NCI-H345 treated with DMSO at 0.1 percent for 48 hours (cell line): ENCODE measurements around the gene TUG1.

Experiments used
- DNase-seq: peaks from one replicate; lab custom pipeline; 2025; ENCODE audit not compliant: unreplicated experiment; lab: John Stamatoyannopoulos, UW

Gene TUG1

GRCh38 chr22:30996462-30996861, 27.4 kb downstream of the TUG1 start:
- no peak for DNase-seq

DNA sequence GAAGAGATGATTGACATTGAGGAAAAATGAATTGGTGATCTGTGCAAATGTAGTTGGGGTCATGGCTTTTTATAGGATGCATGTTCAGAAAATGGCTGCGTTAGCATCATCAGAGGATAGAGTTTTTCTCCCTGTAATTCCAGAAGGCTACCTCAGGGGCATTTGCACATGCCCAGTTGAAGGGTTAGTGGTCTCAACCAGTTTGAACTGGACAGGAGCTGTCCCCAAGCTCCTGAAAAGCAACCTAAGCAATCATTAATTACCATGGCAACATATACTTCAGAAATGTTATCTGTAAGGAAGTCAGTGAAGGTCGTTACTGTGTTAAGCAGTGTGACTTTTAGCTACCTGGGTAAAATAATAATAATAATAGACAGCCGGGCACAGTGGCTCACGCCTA, 29.3 kb downstream of the TUG1 start:
- no peak for DNase-seq

DNA sequence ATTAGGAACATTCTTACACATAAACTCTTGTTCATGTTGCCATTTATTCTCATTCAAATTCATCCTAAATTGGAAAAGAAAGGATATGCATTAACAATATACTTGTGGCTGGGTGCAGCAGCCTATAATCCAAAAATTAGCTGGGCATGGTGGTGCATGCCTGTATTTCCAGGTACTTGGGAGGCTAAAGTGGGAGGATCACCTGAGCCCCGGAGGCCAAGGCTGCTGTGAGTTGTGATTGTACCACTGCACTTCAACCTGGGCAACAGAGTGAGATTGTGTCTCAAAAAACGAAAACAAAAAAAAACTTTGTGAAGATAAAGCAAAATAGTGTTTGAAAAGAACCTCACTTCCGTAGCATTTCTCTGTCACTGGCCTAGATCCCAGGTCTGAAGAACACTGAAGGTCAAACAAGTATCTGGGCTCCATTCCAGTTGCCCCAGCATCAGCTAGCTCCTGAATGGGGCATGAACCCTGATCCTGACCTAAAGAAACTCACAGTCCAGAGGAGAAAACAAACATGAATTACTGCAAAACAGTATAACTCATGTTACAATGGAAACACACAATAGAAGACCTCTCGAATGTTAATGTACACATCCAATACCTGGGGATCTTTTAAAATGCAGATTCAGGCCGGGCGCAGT, 32.2 kb downstream of the TUG1 start:
- DNase-seq, result no peak

DNA sequence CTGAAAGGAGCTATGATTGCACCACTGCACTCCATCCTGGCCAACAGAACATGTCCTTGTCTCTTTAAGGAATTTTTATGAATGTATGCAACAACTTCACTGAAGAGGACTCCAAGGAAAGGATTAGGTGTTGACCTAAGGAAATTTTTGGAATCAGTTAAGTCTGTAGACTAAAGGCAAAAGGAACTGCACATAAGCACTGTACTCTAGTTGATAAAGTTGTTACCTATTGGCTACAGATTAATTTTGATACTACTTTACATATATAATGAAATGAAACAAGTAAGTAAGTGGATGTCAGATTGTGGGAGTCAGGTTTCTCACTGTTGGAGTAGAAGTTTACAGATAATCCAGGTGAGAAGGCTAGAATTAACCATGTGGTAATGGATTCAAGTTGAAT, 36.5 kb downstream of the TUG1 start:
- DNase-seq, result no peak

GRCh38 chr22:31019191-31019930, 50.3 kb downstream of the TUG1 start:
- no peak for DNase-seq

GRCh38 chr22:31020334-31020733, 51.3 kb downstream of the TUG1 start:
- no peak for DNase-seq

- DNase-seq, result no peak
Measured at GRCh38 chr22:31022516-31022915, 53.5 kb downstream of the TUG1 start.
